DMS53 treated with DMSO at 0.1 percent for 48 hours (cell line): ENCODE measurements around the gene MRPS15.
"Not testable (repeated sequence)": the region's sequence is repeated elsewhere in the genome, so short reads cannot be mapped to it uniquely, and the experiment has no call there.

Experiments
- DNase-seq: peaks from one replicate; lab custom pipeline; 2025; ENCODE audit not compliant: unreplicated experiment; lab: John Stamatoyannopoulos, UW

Gene MRPS15

GRCh38 chr1:36463803-36464604, at the start of gene MRPS15:
Gene MRPS15 (minus strand): TSS chr1:36464384. CDS start chr1:36464275, 109 bp downstream.
- peak; percentile 92 for DNase-seq

GRCh38 chr1:36512842-36513241, 48.7 kb upstream of the MRPS15 start:
- DNase-seq: no peak

- DNase-seq: no peak
Observed at GRCh38 chr1:36511804-36512798, 47.9 kb upstream of the MRPS15 start.

DNA sequence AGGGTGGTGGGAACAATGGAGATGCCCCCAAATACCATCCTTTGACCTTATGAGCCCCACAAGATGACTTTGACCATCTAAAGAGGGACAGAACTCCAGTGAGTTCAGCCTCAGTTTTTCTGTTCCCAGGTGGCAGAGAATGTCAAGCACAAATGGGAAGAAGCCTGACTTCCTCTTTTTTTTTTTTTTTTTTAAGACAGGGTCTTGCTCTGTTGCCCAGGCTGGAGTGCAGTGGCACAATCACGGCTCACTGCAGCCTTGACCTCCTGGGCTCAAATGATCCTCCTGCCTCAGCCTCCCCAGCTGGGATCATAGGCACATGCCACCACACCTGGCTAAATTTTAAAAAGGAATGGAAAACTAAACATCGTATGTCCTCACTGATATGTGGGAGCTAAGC, 47.0 kb upstream of the MRPS15 start:
- DNase-seq: not testable (repeated sequence)

- no peak for DNase-seq
Observed at GRCh38 chr1:36510418-36510817, 46.2 kb upstream of the MRPS15 start.

DNA sequence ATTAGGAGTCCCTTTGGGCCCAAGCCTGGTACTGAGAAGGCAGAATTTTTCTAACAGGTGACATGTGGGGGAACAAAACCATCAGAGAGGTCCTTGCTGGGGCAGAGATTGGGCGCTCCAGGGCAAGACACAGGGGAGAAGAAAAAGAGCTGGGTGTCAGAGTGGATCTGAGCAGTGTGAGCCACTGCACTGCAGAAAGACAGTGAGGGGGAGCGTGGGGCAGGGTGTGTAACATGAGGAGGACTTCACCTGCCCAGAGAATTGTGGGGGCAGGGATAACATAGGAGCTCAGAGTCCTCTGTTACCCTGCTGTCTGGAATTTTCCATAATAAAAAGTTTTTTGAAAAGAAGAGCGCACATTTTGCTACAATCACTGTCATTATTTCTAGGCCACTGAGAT, 44.1 kb upstream of the MRPS15 start:
- DNase-seq: no peak

- no peak for DNase-seq
Observed at GRCh38 chr1:36506276-36506920, 42.2 kb upstream of the MRPS15 start.

DNA sequence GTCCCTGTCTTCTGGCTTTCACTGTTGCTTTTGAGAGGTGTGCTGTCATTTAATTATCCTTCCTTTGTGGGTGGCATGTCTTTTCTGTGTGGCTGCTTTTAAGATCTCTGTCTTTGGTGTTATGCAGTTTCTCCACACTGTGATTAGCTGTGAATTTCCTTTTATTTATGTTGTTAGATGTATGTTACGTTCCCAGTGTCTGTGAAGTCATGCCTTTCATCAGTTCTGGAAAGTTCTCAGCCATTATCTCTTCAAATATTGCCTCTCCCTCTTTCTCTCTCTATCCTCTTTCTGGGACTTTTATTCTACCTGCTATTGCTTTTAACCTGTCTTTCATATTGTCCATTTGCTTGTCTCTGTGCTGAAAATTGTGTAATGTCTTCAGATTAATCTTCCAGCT, 39.5 kb upstream of the MRPS15 start:
- no peak for DNase-seq

DNA sequence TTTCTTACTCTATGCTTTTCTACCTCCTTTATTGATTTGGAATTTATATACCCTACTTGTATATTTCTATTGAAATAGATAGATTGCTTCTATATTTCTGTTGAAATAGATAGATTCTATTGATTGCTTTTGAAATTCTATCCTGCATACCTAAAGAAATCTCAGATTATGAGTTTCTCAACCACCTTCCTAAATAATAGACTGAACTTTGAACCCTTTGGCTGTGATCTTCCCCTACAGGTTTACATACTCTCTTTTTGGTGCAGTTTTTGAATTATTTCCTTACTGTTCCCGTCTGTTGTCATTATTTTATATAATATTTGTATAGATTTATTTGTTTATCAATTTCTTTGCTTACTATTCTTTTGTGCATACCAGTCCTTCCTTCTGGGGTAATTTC, 39.0 kb upstream of the MRPS15 start:
- DNase-seq: no peak

DNA sequence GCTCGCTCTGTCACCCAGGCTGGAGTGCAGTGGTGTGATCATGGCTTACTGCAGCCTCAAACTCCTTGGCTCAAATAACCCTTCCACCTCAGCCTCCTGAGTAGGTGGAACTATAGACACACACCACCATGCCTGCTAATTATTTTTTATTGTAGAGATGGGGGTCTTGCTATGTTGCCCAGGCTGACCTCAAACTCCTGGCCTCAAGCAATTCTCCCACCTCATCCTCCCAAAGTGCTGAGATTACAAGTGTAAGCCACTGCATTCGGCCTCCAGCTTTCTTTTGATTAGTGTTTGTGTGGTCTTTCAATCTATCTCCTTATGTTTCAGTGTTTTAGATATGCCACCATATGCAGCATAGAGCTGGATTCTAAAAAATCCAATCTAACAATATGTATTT, 38.4 kb upstream of the MRPS15 start:
- no peak for DNase-seq

DNA sequence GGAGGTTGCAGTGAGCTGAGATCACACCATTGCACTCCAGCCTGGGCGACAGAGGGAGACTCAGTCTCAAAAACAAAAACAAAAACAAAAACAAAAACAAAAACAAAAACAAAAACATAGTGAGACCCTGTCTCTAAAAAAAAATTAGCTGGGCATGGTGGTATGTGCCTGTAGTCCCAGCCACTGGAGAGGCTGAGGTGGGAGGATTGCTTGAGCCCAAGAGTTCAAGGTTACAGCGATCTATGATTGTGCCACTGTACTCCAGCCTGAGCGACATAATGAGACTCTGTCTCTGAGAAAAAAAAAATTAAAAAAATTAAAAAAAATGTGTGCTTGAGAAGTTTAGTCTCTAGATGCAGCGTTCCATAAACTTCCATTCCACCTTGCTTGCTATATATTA, 37.7 kb upstream of the MRPS15 start:
- DNase-seq: not testable (repeated sequence)

DNA sequence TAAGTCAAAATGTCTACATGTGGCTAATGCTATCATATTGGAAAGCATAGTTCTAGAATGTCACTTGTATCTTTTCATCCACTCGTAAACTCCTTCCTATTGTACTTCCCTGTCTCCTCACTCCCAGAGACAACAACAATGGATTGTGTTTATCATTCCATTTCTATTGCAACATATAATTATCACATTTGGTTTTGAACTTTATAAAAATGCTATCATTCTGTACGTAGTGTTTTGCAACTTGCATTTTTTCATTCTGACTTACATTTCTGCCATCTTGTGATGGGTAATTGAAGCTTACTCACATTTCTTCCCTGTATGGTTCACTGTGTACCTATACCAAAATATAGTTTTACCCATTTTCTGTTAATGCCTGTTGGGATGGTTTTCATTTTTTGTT, 33.0 kb upstream of the MRPS15 start:
- DNase-seq: no peak

- DNase-seq: no peak
Observed at GRCh38 chr1:36494971-36495370, 30.8 kb upstream of the MRPS15 start.

DNA sequence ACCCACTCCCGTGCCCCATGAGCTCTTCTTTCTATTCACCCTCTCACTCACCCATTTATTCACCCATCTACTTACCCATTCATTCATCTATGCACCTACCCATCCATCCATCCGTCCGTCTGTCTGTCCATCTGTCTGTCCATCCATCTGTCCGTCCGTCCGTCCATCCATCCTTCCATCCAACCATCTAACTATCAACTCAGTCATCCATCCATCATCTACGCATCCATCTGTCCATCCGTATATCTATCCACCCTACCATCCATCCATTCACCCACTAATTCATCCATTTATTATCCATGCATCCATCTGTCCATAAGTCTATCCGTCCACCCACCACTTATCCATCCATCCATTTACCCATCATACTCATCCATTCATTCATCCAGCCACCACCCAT, 29.3 kb upstream of the MRPS15 start:
- DNase-seq: no peak

DNA sequence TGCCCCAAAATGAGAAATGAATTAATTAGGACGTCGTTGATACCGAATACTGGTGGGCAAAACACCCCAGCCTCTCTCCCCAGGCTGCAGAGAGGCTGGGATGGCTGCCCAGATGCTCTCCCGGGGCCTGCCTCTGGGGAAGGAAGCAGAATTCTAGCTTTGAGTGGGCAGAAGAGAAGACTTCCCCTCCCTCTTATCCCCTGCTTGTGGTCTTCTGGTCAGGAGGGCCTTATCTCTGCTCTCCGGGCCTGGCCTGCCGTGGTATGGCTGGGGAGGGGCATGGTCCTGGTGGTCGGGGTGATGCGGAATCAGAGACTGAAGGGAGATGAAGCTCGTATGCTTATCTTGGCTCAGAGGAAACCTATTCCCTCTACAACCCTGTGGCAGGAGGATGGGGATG, 28.3 kb upstream of the MRPS15 start:
- DNase-seq: no peak

GRCh38 chr1:36489258-36490051, 25.3 kb upstream of the MRPS15 start:
- not testable (repeated sequence) for DNase-seq

GRCh38 chr1:36487906-36488305, 23.7 kb upstream of the MRPS15 start:
- DNase-seq: no peak

DNA sequence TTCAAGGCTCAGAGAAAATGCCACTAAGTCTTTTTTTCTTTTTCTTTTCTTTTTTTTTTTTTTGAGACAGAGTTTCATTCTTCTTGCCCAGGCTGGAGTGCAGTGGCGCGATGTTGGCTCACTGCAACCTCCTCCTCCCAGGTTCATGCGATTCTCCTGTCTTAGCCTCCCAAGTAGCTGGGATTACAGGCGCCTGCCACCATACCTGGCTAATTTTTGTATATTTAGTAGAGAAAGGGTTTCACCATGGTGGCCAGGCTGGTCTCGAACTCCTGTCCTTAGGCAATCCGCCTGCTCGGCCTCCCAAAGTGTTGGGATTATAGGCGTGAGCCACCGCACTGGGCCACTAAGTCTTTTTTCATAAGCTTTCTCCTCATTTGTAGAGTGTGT, 23.1 kb upstream of the MRPS15 start:
- not testable (repeated sequence) for DNase-seq

DNA sequence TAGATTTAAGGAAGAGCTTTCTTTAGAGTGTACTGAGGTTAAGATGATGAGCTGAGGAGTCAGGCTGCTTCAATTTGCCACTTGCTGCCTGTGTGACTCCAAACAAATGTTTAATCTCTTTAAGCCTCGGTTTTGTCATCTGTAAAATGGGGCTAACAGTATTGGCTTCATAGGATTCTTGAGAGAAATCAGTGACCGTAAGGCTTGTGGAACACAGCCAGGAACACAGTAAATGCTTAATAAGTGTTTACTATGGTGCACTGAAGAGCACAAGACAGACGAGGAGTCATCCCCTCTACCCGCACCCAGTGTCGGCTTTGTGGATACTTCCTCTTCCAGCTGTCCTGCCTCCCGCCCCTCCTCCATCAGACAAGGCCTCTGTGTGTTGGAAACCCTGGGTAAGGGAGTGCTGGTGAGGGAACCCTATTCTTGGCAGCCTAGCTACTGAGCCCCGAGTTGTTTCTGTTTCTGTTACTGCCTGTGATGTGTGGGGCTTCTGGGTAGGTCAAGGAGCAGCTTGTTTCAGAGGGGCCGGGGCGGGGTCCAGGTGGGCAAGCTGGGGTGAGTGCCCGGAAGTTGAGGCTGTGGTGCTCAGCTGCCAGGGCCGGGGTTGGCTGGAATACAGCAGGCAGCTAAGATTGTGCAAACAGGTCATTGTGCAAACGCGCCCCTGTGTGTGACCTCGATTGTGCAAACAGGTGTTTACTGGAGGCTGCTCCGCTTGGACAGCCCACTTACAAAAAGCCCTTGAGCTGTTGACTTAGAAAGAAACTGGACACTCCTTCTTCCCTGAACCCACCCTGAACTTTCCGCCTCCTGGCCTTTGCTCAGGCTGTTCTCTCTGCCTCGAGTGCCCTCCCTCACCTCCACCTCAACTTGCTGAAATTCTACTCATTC, 22.5 kb upstream of the MRPS15 start:
- DNase-seq: peak; percentile 82

GRCh38 chr1:36486093-36486438, 21.9 kb upstream of the MRPS15 start:
- no peak for DNase-seq
